H1 (cell line): ENCODE data around the gene HMG20A. TPM values are rescaled to one million over a fixed set of nuclear protein-coding genes. Genes with fewer than 3 reads are reported as not detected.

Experiments used
- ASH2L ChIP-seq: fragments of 200-600, 300-600 bp; sonication (generic); IDR thresholded peaks from one replicate; pipeline ENCODE4 v1.7.1; 2017; ENCODE audit warnings: low read length
- CBX8 ChIP-seq: fragments of 300-800, 300-1000 bp; sonication (generic); IDR thresholded peaks from 2 replicates; pipeline ENCODE4 v1.7.1; 2016; ENCODE audit warnings: low read depth, low read length, borderline replicate concordance
- SP4 ChIP-seq: IDR thresholded peaks from 2 replicates; pipeline ENCODE4 v1.6.1; 2012; ENCODE audit warnings: low read length, inconsistent platforms
- polyA plus RNA-seq, 7 experiments: library from polyadenylated mRNA; depleted of rRNA in 3 of 7; stranded (reverse) in 5 of 7; unstranded in 2 of 7; fragments of >200 nt in 5 of 7; fragments of 200-250 nt in 2 of 7; gene quantifications; 1 replicate in 5 of 7; 2 replicates in 1 of 7; 4 replicates in 1 of 7; pipeline versions ENCODE4 v1.2.1 to v1.2.3, GENCODE V29; 2011 to 2013; ENCODE audit warnings: missing spikeins in 2 of 7, mixed read lengths in 2 of 7
- total RNA-seq: library from RNA; stranded (reverse); fragmentation: NEBNext Ultra II Directional; extraction: Animal tissue kit (Norgen Biotek cat#: 25700); gene quantifications from 2 replicates; pipeline ENCODE4 v1.2.1, GENCODE V29; 2021

Gene HMG20A
- total and polyA plus RNA-seq, 2 of the 8 experiments (the other 6 are each of a cell fraction or from before 2014, with no cell fraction given) = 52.1 to 59.7 TPM

GRCh38 chr15:77420610-77421369 lies at the start of gene HMG20A (continued):
- TF ChIP-seq CBX8 = no peak
- peak; percentile 95 for TF ChIP-seq ASH2L
- peak; percentile 43; the same call in 1 of the 2 replicates for TF ChIP-seq SP4
